HG03558 (cell line): ENCODE results near the gene BSDC1.
"Not testable (repeated sequence)": the region's sequence is repeated elsewhere in the genome, so short reads cannot be mapped to it uniquely, and the experiment has no call there.

Experiments used
- ATAC-seq: cut with Tn5 transposase; IDR thresholded peaks from one replicate; pipeline ENCODE4 v1.9.1; 2021; ENCODE audit warnings: moderate number of reproducible peaks; ENCODE audit not compliant: unreplicated experiment; ENCODE audit errors: extremely low read depth

BSDC1 gene, protein sequence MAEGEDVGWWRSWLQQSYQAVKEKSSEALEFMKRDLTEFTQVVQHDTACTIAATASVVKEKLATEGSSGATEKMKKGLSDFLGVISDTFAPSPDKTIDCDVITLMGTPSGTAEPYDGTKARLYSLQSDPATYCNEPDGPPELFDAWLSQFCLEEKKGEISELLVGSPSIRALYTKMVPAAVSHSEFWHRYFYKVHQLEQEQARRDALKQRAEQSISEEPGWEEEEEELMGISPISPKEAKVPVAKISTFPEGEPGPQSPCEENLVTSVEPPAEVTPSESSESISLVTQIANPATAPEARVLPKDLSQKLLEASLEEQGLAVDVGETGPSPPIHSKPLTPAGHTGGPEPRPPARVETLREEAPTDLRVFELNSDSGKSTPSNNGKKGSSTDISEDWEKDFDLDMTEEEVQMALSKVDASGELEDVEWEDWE

DNA sequence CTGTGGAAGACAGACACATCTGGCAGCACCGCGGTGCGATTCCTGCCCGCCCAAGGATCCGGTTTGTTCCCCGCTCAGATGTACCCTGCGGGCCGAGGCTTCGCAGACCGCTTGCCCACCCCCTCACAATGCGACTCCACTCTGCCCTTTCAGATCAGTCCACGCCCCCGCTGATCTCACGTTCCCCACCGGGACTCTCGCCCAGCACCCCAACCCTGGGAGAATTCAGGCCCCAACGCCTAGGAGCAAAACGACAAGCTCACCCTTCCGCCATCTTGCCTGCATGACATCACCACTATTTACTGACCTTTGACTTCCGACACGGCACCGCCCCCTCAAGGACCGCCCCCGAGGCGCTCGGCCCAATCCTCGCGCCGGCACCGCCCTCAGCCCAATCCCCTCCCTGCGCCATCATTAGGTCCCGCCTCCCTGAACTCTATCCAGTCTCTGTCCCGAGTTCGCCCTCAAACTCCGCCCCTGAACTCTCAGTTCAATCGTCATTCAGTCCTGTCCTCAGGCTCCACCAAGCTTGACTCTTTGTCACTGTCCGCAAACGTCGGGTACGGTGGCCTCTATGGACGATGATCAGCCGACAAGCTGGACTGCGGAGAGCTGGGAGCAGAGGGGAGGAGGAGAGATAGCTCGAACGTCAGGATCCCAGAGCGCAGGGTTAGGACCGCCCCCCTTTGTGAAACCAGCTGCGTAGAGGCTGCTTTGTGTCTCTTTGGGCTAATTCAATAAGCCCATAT lies at the start of gene BSDC1:
Gene BSDC1, minus strand, starts transcription at position 301 of the 749 bp plus-strand sequence. Its CDS starts 27 bp downstream, at position 274.
- ATAC-seq, result peak; percentile 88

DNA sequence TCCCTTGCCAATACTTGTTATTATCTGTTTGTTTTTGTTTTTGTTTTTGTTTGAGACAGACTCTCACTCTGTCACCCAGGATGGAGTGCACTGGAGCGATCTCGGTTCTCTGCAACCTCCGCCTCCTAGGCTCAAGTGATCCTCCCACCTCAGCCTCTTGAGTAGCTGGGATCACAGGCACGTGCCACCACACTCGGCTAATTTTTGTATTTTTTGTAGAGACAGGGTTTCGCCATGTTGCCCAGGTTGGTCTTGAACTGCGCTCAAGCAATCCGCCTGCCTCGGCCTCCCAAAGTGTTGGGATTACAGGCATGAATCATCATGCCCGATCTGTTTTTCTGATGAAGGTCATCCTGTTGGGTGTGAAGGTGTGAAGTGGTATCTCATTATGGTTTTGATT lies 47.2 kb upstream of the BSDC1 start:
- not testable (repeated sequence) for ATAC-seq

GRCh38 chr1:32438777-32439176 lies 44.5 kb upstream of the BSDC1 start:
- not testable (repeated sequence) for ATAC-seq

- no peak for ATAC-seq
Observed at GRCh38 chr1:32438136-32438535, 43.9 kb upstream of the BSDC1 start.

DNA sequence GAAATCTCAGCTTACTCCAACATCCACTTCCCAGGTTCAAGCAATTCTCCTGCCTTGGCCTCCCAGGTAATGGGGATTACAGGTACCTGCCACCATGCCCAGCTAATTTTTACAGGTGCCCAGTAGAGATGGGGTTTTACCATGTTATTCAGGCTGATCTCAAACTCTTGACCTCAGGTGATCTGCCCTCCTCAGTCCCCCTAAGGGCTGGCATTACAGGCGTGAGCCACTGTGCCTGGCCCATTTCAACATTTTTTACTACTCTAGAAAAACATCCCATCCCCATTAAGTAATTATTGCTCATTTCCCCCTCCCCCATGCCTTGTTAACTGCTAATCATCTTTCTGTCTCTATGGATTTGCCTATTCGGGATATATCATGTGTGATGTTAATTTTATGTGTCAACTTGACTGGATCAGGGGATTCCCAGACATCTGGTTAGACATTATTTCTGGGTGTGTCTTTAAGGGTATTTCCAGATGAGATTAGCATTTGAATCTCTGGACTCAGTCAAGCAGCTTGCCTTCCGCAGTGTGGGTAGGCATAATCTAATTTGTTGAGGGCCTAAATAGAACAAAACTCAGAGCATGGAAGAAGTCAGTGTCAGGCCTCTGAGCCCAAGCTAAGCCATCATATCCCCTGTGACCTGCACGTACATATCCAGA lies 37.6 kb upstream of the BSDC1 start:
- ATAC-seq, result no peak

GRCh38 chr1:32427264-32427963 lies 33.2 kb upstream of the BSDC1 start:
- ATAC-seq, result no peak

DNA sequence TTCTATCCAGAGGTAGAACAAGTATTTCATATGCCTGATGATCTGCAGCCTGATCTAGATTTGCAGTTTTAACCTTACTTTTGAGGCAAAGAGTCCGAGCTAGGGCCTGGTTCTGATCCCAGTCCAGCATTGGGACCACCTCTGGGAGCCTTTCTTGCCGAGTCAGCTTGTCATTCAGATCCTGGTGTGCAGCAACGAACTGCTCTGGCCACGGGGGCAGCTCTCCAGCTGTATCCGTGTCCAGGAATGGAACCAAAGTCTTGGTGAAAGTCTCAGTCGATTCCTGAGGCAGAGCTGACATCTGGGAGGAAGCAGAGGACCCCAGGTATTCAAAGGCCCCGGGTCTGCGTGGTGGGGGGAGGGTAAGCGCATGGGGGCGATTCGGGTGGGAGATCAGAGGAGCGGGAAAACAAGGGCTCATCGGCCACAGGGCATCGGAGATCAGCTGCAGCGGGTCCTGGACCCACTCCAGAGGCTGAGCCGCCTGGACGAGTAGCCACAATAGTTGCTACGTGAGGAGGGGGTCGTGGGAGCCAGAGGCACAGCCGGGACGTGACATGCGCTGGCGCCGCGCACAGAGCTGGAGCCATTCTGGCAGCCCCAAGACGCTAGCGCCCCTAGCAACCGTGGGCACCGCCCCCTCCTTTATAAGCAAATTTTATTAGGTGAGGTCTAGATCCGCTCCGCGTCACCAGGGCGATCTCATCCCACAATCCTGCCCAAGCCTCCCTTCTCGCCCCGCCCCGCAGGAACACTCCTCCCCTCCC lies 32.4 kb upstream of the BSDC1 start:
- ATAC-seq, result no peak

GRCh38 chr1:32421775-32422174 lies 27.5 kb upstream of the BSDC1 start:
- no peak for ATAC-seq

GRCh38 chr1:32414186-32414886 lies 20.1 kb upstream of the BSDC1 start:
- ATAC-seq, result no peak

GRCh38 chr1:32413507-32414185 lies 19.4 kb upstream of the BSDC1 start:
- no peak for ATAC-seq

DNA sequence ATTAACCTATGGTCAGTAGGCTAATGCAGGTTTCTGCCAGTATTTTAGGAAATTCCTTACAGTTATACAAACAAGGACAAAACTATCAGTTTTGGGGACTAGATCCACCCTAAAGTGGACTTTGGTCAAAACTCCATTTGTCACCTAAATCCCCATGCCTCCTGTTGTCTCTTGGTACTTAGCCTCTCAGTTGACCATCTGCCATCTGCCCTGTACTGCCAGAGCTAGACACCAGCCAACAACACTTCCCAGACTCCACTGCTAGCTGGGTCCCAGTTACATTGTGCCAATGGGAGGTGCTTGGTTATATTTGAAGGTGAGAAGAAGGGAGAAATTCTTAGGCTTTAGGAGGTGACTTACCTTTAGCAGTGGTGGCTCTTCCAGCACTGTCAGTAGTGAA lies 17.0 kb upstream of the BSDC1 start:
- ATAC-seq, result no peak

- no peak for ATAC-seq
Observed at GRCh38 chr1:32406629-32407111, 12.4 kb upstream of the BSDC1 start.

GRCh38 chr1:32405672-32406467 lies 11.6 kb upstream of the BSDC1 start:
- ATAC-seq, result no peak

DNA sequence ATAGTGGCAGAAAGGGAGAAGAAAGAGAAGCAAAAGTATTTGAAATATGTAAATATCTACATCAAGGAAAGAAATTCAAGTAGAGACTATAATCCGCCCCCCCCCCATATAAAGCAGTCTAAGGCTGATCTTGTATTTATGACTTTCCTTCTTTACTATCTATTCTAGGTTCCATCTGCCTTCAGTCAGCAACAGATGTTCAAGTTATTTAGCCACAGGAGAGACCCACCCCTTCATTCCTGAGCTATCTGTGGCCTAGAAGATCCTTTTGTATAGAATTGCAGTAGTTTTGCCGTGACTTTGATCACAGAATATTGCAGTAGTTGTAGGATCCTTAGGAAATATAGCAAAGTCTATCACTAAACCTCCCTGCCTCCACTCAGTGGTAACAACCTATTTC lies 10.7 kb upstream of the BSDC1 start:
- ATAC-seq, result no peak

DNA sequence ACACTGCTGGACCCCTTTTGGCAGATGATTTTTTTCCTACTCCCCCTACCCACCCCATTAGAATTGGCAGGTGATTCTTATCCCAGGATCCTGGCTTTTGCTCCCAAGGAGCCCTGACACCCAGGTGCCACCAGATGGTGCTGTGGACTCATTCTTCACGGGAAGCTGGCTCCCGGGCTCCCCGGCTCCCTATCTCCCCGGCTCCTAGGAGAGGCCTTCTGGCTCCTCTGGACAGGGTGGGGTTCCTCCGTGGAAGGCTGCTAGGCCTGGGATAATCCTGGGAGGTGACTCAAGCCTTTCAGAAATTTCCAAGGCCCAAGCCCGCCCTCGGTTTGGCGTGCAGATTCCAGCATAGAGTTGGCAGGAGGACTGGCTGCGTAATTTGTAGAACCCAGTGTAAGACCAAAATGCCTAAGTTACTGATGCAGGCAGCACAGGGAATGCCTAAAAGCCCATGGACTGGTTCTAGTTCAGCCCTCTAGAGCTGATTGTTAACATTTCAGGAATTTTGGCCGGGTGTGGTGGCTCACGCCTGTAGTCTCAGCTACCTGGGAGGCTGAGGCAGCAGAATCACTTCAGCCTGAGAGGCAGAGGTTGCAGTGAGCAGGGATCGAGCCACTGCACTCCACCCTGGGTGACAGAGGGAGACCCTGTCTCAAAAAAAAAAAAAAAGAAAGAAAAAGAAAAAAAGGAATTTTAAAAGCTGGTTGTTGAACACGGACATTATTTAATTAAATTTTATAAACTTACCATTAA lies 6.8 kb upstream of the BSDC1 start:
- ATAC-seq, result no peak

- no peak for ATAC-seq
Observed at GRCh38 chr1:32399843-32400242, 5.6 kb upstream of the BSDC1 start.

DNA sequence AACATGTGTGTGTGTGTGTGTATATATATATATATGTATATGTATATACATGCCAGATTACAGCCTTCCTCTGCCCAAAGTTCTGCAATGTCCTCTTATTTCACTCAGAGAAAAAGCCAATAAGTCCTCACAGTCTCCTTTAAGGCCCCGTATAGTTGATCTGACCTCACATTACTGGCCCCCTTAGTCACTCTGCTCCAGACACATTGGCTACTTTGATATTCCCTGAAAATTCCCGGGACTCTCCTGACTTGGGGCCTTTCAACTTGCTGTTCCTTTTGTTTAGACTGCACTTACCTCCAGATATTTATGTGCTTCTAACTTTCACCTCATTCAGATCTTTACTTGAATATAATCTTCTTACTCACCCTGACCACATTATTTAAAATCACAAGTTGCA lies 4.2 kb upstream of the BSDC1 start:
- ATAC-seq, result no peak
